Natural killer cell (primary cell): ENCODE measurements around the gene SPOCK3. TPM values are rescaled to one million over a fixed set of nuclear protein-coding genes. Genes with fewer than 3 reads are reported as not detected.

Experiments
- ATAC-seq, 3 donors: fragments of 150-1000 bp in 2 of 3; fragments of 200-7000 bp in 1 of 3; cut with Tn5 transposase; 1 replicate in 1 of 3; 2 replicates in 2 of 3; pipeline ENCODE4 v1.10.0; 2021; ENCODE audit warnings: mild to moderate bottlenecking in 2 of 3, moderate library complexity in 2 of 3
- DNase-seq, 2 donors: peaks; one replicate each; pipeline versions ENCODE4 v3.0.0 to v3.0.0-alpha.2; 2013 to 2021; ENCODE audit warnings: mixed read lengths in 1 of 2
- H3K27ac ChIP-seq: one replicate; pipeline ENCODE4 v1.5.1; 2013; ENCODE audit warnings: mild to moderate bottlenecking, low read length
- H3K27me3 ChIP-seq: one replicate; pipeline ENCODE4 v1.6.1; 2013; ENCODE audit warnings: low read length; ENCODE audit not compliant: control insufficient read depth, insufficient read depth
- H3K36me3 ChIP-seq: one replicate; pipeline ENCODE4 v1.6.1; 2013; ENCODE audit warnings: low read length; ENCODE audit not compliant: control insufficient read depth, insufficient read depth
- H3K4me1 ChIP-seq: one replicate; pipeline ENCODE4 v1.6.1; 2013; ENCODE audit warnings: low read length; ENCODE audit not compliant: control insufficient read depth, insufficient read depth
- H3K4me3 ChIP-seq: one replicate; pipeline ENCODE4 v1.5.1; 2013; ENCODE audit warnings: low read length
- H3K9me3 ChIP-seq: one replicate; pipeline ENCODE4 v1.6.1; 2013; ENCODE audit warnings: low read length; ENCODE audit not compliant: control insufficient read depth, insufficient read depth
- H3K27ac Mint-ChIP-seq, 2 donors: one replicate each; pipeline ENCODE4 v1.8.0; 2022; ENCODE audit warnings: mild to moderate bottlenecking in 2 of 2, mixed read lengths in 2 of 2, moderate library complexity in 1 of 2
- H3K27me3 Mint-ChIP-seq, 2 donors: one replicate each; pipeline ENCODE4 v1.8.0; 2022; ENCODE audit warnings: low read depth in 2 of 2, mixed read lengths in 2 of 2
- H3K36me3 Mint-ChIP-seq: one replicate; pipeline ENCODE4 v1.8.0; 2022; ENCODE audit warnings: mixed read lengths
- H3K4me1 Mint-ChIP-seq, 2 donors: one replicate each; pipeline ENCODE4 v1.8.0; 2022; ENCODE audit warnings: mixed read lengths in 2 of 2
- H3K4me3 Mint-ChIP-seq: one replicate; pipeline ENCODE4 v1.8.0; 2022; ENCODE audit warnings: mild to moderate bottlenecking, moderate library complexity, mixed read lengths
- H3K9me3 Mint-ChIP-seq, 2 donors: one replicate each; pipeline ENCODE4 v1.8.0; 2022; ENCODE audit warnings: mixed read lengths in 2 of 2
- CTCF ChIP-seq: fragments of 200-600 bp; IDR thresholded peaks from one replicate; pipeline ENCODE4 v1.8.0; 2022; ENCODE audit warnings: antibody characterized with exemption
- WGBS: methylation state at CpG from one replicate; pipeline ENCODE4 v1.1.7; 2013; ENCODE audit warnings: missing lambda C conversion rate; ENCODE audit not compliant: insufficient coverage; 5-methylcytosine and 5-hydroxymethylcytosine counted together
- intact Hi-C: fragments of 100-400 bp; cut with micrococcal nuclease; formaldehyde crosslinking; loops from one replicate; pipeline ENCODE4 v1.14.2; 2022
- total RNA-seq, 4 donors: library from RNA; stranded (reverse); fragments of 120-200 nt in 1 of 4; gene quantifications; one replicate each; pipeline versions ENCODE4 v1.2.3 to v1.2.4, GENCODE V29; 2013 to 2022

SPOCK3 gene
- total RNA-seq, 3 donors from 2014 or later (not counting 1 experiment from before 2014, with no cell fraction given), result not detected

DNA sequence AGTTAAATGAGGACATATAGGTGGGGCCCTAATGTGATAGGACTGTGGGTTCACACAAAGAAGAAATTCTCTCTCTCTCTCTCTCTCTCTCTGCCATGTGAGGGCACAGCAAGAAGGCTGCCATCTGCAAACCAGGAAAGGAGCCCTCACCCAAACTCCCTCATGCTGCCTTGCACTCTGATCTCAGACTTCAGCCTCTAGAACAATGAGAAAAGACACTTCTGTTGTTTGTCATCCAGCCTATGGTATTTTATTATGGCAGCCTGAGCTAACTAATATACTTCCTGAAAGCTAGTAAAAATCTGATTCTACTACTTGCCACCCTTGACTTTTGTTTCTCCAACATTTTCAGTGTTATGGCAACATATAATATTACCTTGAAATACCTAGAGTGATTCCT lies 425.9 kb downstream of the SPOCK3 start:
- TF ChIP-seq CTCF, result no peak
- Histone ChIP-seq H3K4me1 (no peaks in the 10 kb centered on the region), H3K9me3 (no peaks in the 10 kb centered on the region), H3K36me3 (no peaks in the 10 kb centered on the region), H3K27me3 (no peaks in the 10 kb centered on the region), H3K4me3 (no peak overlapping the region), H3K27ac (no peak overlapping the region)
- H3K4me3 Mint-ChIP-seq, result no peak overlapping the region
- H3K9me3 Mint-ChIP-seq, result peaks cover 3 to 23% of the 10 kb centered on the region in 2 donors
- H3K36me3 Mint-ChIP-seq, result no peaks in the 10 kb centered on the region
- H3K4me1 Mint-ChIP-seq, result no peaks in the 10 kb centered on the region
- H3K27ac Mint-ChIP-seq, result no peak overlapping the region
- intact Hi-C loops, result no loop called here
- ATAC-seq, result no peak
- DNase-seq, result no peak
- H3K27me3 Mint-ChIP-seq, result no peaks in the 10 kb centered on the region

- peaks cover 4 to 9% of the 10 kb centered on the region in 2 donors for H3K9me3 Mint-ChIP-seq
- 87% methylated on average over 3 of the region's 4 CpGs for WGBS
- intact Hi-C loops, result no loop called here
Observed at GRCh38 chr4:166802346-166802745, 431.9 kb downstream of the SPOCK3 start.

GRCh38 chr4:166798126-166798525 lies 436.2 kb downstream of the SPOCK3 start:
- no peak overlapping the region for H3K27ac Mint-ChIP-seq
- Histone ChIP-seq H3K27ac (no peak overlapping the region), H3K27me3 (no peaks in the 10 kb centered on the region), H3K4me3 (no peak overlapping the region), H3K4me1 (no peaks in the 10 kb centered on the region), H3K9me3 (peaks cover 7% of the 10 kb centered on the region), H3K36me3 (no peaks in the 10 kb centered on the region)
- TF ChIP-seq CTCF, result no peak
- ATAC-seq (no peak), DNase-seq (no peak)
- 68% methylated on average over 3 of the region's 3 CpGs for WGBS
- H3K4me1 Mint-ChIP-seq, result no peaks in the 10 kb centered on the region
- intact Hi-C loops, result no loop called here
- H3K36me3 Mint-ChIP-seq, result peaks cover 9% of the 10 kb centered on the region
- no peaks in the 10 kb centered on the region for H3K27me3 Mint-ChIP-seq
- H3K4me3 Mint-ChIP-seq, result no peak overlapping the region
- peaks cover 9 to 13% of the 10 kb centered on the region in 2 donors for H3K9me3 Mint-ChIP-seq

More at GRCh38 chr4:166802346-166802745, 431.9 kb downstream of the SPOCK3 start:
- Histone ChIP-seq H3K36me3 (no peaks in the 10 kb centered on the region), H3K4me1 (no peaks in the 10 kb centered on the region), H3K27me3 (no peaks in the 10 kb centered on the region), H3K27ac (no peak overlapping the region), H3K4me3 (no peak overlapping the region), H3K9me3 (peaks cover 3% of the 10 kb centered on the region)
- Mint-ChIP-seq H3K27me3 (no peaks in the 10 kb centered on the region), H3K4me1 (no peaks in the 10 kb centered on the region), H3K36me3 (peaks cover 9% of the 10 kb centered on the region), H3K4me3 (no peak overlapping the region), H3K27ac (no peak overlapping the region)
- no peak for TF ChIP-seq CTCF
- DNase-seq, result no peak
- ATAC-seq, result no peak

DNA sequence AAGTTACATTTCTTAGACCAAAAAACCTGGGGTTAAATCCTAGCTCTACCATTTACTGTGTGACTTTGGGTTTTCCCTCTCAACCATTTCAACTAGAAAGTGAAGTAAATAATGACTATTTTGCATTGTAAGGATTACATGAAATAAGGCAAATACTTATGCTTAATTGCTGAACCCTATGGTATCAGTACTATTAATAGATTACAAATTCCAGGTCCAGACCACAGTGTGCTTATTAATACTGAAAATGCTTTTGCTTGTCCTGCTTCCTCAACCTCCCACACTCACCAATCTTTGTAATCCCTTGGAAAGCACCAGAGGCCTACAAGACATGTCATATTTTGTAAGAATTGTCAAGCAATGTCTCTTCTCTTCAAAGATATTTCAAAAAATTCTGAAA lies 456.5 kb downstream of the SPOCK3 start:
- no peak for TF ChIP-seq CTCF
- no peak overlapping the region for H3K27ac ChIP-seq
- no peak overlapping the region for H3K4me3 ChIP-seq
- Mint-ChIP-seq H3K27me3 (no peaks in the 10 kb centered on the region), H3K36me3 (peaks cover 25% of the 10 kb centered on the region), H3K4me3 (no peak overlapping the region), H3K9me3 (peaks cover 23 to 24% of the 10 kb centered on the region in 2 donors), H3K4me1 (no peaks in the 10 kb centered on the region), H3K27ac (no peak overlapping the region)
- DNase-seq (no peak), ATAC-seq (no peak)
- no peaks in the 10 kb centered on the region for H3K9me3 ChIP-seq
- H3K36me3 ChIP-seq, result no peaks in the 10 kb centered on the region
- H3K4me1 ChIP-seq, result no peaks in the 10 kb centered on the region
- no peaks in the 10 kb centered on the region for H3K27me3 ChIP-seq
- intact Hi-C loops, result no loop called here
